Measurements from ENCODE around the gene INTS4. TPM values are rescaled to one million over a fixed set of nuclear protein-coding genes. Genes with fewer than 3 reads are reported as not detected.
"Not testable (repeated sequence)": the region's sequence is repeated elsewhere in the genome, so short reads cannot be mapped to it uniquely, and the experiment has no call there.

INTS4 gene
- polyA plus RNA-seq, result 14.9 to 19.4 TPM (median 18.0 TPM) in 3 replicates
- 10.5 TPM for polyA plus RNA-seq (2011; ENCODE audit: low read depth)
- polyA plus RNA-seq (2011; cell fraction: cytosol; rRNA removed), result 11.2 and 15.5 TPM in 2 replicates
- polyA plus RNA-seq (2011; cell fraction: nucleus; rRNA removed), result 33.3 and 35.1 TPM in 2 replicates
- 15.2 and 15.9 TPM in 2 replicates for polyA plus RNA-seq (2012; ENCODE audit: low replicate concordance)
- 30.7 to 44.7 TPM (median 41.3 TPM) in 3 replicates for polyA minus RNA-seq
- 19.0 TPM for polyA minus RNA-seq (2011; cell fraction: cytosol; rRNA and poly(A)+ RNA removed)
- polyA minus RNA-seq (2011; cell fraction: nucleus; rRNA and poly(A)+ RNA removed), result 18.5 and 38.6 TPM in 2 replicates

GRCh38 chr11:77994434-77995362 lies at the start of gene INTS4:
Gene INTS4 (minus strand): TSS chr11:77994668. CDS start chr11:77994643, 25 bp downstream.
- DNase-seq (ENCODE audit: low read depth, low spot score), result peak; percentile 96
- peaks cover 23% of the 10 kb centered on the region for H3K79me2 ChIP-seq (ENCODE audit: control insufficient read depth, insufficient read depth, low read length)
- peaks cover 0 to 3% of the 10 kb centered on the region in 2 experiments for H3K36me3 ChIP-seq (ENCODE audit: control insufficient read depth in 2 of 2, extremely low read depth in 1 of 2, insufficient read depth in 2 of 2, low read length in 2 of 2)
- no peaks in the 10 kb centered on the region for H3K9me1 ChIP-seq (ENCODE audit: control insufficient read depth, extremely low read depth, insufficient read depth, low read length)
- peak within 1 kb of the TSS; percentile 82 for H3K4me2 ChIP-seq (ENCODE audit: control insufficient read depth, extremely low read depth, insufficient read depth, low read depth, low read length)
- peak within 1 kb of the TSS; percentile 80 to 98 (median 83) for H3K4me3 ChIP-seq (ENCODE audit: control insufficient read depth in 2 of 3, extremely low read depth in 1 of 3, insufficient read depth in 2 of 3, low read depth in 1 of 3, low read length in 3 of 3)
- peak within 1 kb of the TSS; percentile 89 for H3K9ac ChIP-seq (ENCODE audit: control insufficient read depth, extremely low read depth, insufficient read depth, low read length)
- H3K27ac ChIP-seq (ENCODE audit: control insufficient read depth, insufficient read depth, low read length), result peak within 1 kb of the TSS; percentile 77
- dilution Hi-C loops (cut with MboI; ENCODE audit: extremely low pct_ligation_motif_present, low sequenced_read_pairs), result no loop called here
- no peak for TF ChIP-seq EZH2 (IDR thresholded peaks at IDR 0.05; ENCODE audit: low read length)
- TF ChIP-seq, protein P1, sequence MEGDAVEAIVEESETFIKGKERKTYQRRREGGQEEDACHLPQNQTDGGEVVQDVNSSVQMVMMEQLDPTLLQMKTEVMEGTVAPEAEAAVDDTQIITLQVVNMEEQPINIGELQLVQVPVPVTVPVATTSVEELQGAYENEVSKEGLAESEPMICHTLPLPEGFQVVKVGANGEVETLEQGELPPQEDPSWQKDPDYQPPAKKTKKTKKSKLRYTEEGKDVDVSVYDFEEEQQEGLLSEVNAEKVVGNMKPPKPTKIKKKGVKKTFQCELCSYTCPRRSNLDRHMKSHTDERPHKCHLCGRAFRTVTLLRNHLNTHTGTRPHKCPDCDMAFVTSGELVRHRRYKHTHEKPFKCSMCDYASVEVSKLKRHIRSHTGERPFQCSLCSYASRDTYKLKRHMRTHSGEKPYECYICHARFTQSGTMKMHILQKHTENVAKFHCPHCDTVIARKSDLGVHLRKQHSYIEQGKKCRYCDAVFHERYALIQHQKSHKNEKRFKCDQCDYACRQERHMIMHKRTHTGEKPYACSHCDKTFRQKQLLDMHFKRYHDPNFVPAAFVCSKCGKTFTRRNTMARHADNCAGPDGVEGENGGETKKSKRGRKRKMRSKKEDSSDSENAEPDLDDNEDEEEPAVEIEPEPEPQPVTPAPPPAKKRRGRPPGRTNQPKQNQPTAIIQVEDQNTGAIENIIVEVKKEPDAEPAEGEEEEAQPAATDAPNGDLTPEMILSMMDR (optimal IDR thresholded peaks at IDR 0.05 in 1 of 3, IDR thresholded peaks at IDR 0.05 in 1 of 3, conservative IDR thresholded peaks at IDR 0.05 in 1 of 3; ENCODE audit: extremely low read depth in 1 of 3, insufficient read depth in 2 of 3, low read length in 3 of 3), result no peak
- H3K4me1 ChIP-seq (ENCODE audit: control insufficient read depth, extremely low read depth, insufficient read depth, low read length), result peaks cover 13% of the 10 kb centered on the region
- FAIRE-seq, result peak; percentile 65
- H2AFZ ChIP-seq (ENCODE audit: control insufficient read depth, low read length), result peak within 1 kb of the TSS; percentile 100
- H4K20me1 ChIP-seq (ENCODE audit: control insufficient read depth, extremely low read depth, insufficient read depth, low read length), result no peaks in the 10 kb centered on the region
- H3K27me3 ChIP-seq (ENCODE audit: control insufficient read depth, extremely low read depth, insufficient read depth, low read length), result no peaks in the 10 kb centered on the region
- no peaks in the 10 kb centered on the region for H3K9me3 ChIP-seq (ENCODE audit: control insufficient read depth, low read depth, low read length)

DNA sequence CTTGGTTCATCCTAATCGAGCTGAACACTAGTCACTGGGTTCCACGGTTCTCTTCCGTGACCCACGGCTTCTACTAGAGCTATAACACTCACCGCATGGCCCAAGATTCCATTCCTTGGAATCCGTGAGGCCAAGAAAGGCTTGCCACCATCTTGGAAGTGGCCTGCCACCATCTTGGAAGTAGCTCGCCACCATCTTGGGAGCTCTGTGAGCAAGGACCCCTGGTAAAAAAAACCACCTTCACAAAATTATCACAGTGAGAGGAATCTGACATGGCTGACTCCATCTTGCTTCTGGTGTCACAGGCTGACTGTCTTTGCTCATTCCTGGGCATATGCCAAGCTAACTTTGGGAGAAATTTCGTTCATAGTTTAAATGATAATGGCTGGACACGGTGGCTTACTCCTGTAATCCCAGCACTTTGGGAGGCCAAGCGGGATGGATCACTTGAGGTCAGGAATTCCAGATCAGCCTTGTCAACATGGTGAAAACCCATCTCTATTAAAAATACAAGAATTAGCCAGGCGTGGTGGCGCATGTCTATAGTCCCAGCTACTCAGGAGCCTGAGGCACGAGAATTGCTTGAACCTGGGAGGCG lies 47.5 kb upstream of the INTS4 start:
- no peaks in the 10 kb centered on the region for H4K20me1 ChIP-seq (ENCODE audit: control insufficient read depth, extremely low read depth, insufficient read depth, low read length)
- H3K79me2 ChIP-seq (ENCODE audit: control insufficient read depth, insufficient read depth, low read length), result no peaks in the 10 kb centered on the region
- no peak overlapping the region for H3K4me2 ChIP-seq (ENCODE audit: control insufficient read depth, extremely low read depth, insufficient read depth, low read depth, low read length)
- dilution Hi-C loops (cut with MboI; ENCODE audit: extremely low pct_ligation_motif_present, low sequenced_read_pairs), result no loop called here
- DNase-seq (ENCODE audit: low read depth, low spot score) (no peak), FAIRE-seq (no peak)
- H3K4me3 ChIP-seq (ENCODE audit: control insufficient read depth in 2 of 3, extremely low read depth in 1 of 3, insufficient read depth in 2 of 3, low read depth in 1 of 3, low read length in 3 of 3), result no peak overlapping the region
- no peaks in the 10 kb centered on the region for H3K27me3 ChIP-seq (ENCODE audit: control insufficient read depth, extremely low read depth, insufficient read depth, low read length)
- H3K9me3 ChIP-seq (ENCODE audit: control insufficient read depth, low read depth, low read length), result no peaks in the 10 kb centered on the region
- no peak overlapping the region for H3K9ac ChIP-seq (ENCODE audit: control insufficient read depth, extremely low read depth, insufficient read depth, low read length)
- H3K4me1 ChIP-seq (ENCODE audit: control insufficient read depth, extremely low read depth, insufficient read depth, low read length), result peaks cover 26% of the 10 kb centered on the region
- H2AFZ ChIP-seq (ENCODE audit: control insufficient read depth, low read length), result no peak overlapping the region
- H3K36me3 ChIP-seq (ENCODE audit: control insufficient read depth in 2 of 2, extremely low read depth in 1 of 2, insufficient read depth in 2 of 2, low read length in 2 of 2), result no peaks in the 10 kb centered on the region
- H3K27ac ChIP-seq (ENCODE audit: control insufficient read depth, insufficient read depth, low read length), result no peak overlapping the region
- H3K9me1 ChIP-seq (ENCODE audit: control insufficient read depth, extremely low read depth, insufficient read depth, low read length), result no peaks in the 10 kb centered on the region
- TF ChIP-seq EZH2 (IDR thresholded peaks at IDR 0.05; ENCODE audit: low read length), result no peak
- TF ChIP-seq, protein P1 (optimal IDR thresholded peaks at IDR 0.05 in 1 of 3, IDR thresholded peaks at IDR 0.05 in 1 of 3, conservative IDR thresholded peaks at IDR 0.05 in 1 of 3; ENCODE audit: extremely low read depth in 1 of 3, insufficient read depth in 2 of 3, low read length in 3 of 3), result no peak

DNA sequence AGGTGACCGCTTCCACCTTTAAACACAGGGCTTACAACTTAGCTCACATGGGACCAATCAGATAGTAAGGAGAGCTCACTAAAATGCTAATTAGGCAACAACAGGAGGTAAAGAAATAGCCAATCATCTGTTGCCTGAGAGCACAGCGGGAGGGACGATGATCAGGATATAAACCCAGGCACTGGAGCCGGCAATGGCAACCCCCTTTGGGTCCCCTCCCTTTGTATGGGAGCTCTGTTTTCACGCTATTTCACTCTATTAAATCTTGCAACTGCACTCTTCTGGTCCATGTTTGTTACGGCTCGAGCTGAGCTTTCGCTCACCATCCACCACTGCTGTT lies 46.9 kb upstream of the INTS4 start:
- H4K20me1 ChIP-seq (ENCODE audit: control insufficient read depth, extremely low read depth, insufficient read depth, low read length); DNase-seq (ENCODE audit: low read depth, low spot score); H3K27me3 ChIP-seq (ENCODE audit: control insufficient read depth, extremely low read depth, insufficient read depth, low read length); H3K9ac ChIP-seq (ENCODE audit: control insufficient read depth, extremely low read depth, insufficient read depth, low read length); FAIRE-seq; H3K4me2 ChIP-seq (ENCODE audit: control insufficient read depth, extremely low read depth, insufficient read depth, low read depth, low read length); H2AFZ ChIP-seq (ENCODE audit: control insufficient read depth, low read length); H3K4me3 ChIP-seq (ENCODE audit: control insufficient read depth in 2 of 3, extremely low read depth in 1 of 3, insufficient read depth in 2 of 3, low read depth in 1 of 3, low read length in 3 of 3); H3K79me2 ChIP-seq (ENCODE audit: control insufficient read depth, insufficient read depth, low read length); H3K36me3 ChIP-seq (ENCODE audit: control insufficient read depth in 2 of 2, extremely low read depth in 1 of 2, insufficient read depth in 2 of 2, low read length in 2 of 2); H3K9me3 ChIP-seq (ENCODE audit: control insufficient read depth, low read depth, low read length); dilution Hi-C loops (cut with MboI; ENCODE audit: extremely low pct_ligation_motif_present, low sequenced_read_pairs); H3K27ac ChIP-seq (ENCODE audit: control insufficient read depth, insufficient read depth, low read length); H3K9me1 ChIP-seq (ENCODE audit: control insufficient read depth, extremely low read depth, insufficient read depth, low read length): not testable (repeated sequence)
- H3K4me1 ChIP-seq (ENCODE audit: control insufficient read depth, extremely low read depth, insufficient read depth, low read length), result peaks cover 24% of the 10 kb centered on the region
